Sigmoid colon (tissue), 4 donors: Measurements from ENCODE around the gene MAP2.

ENCODE experiments used
- EP300 ChIP-seq, 4 donors: sonication (generic); formaldehyde crosslinking; IDR thresholded peaks; one replicate each; pipeline ENCODE4 v1.6.1; 2017; ENCODE audit warnings: antibody characterized with exemption in 4 of 4
- POLR2A ChIP-seq, 2 donors: fragments of 450-650 bp; IDR thresholded peaks; one replicate each; pipeline ENCODE4 v1.6.1; 2016; ENCODE audit warnings: antibody characterized with exemption in 2 of 2, mild to moderate bottlenecking in 2 of 2, moderate library complexity in 2 of 2
- POLR2AphosphoS5 ChIP-seq, 4 donors: sonication (generic); formaldehyde crosslinking; IDR thresholded peaks; one replicate each; pipeline ENCODE4 v1.6.1; 2017; ENCODE audit warnings: antibody characterized with exemption in 4 of 4
- TF ChIP-seq, protein P1 (sequence below), 4 experiments: fragments of 450-650 bp in 3 of 4; fragments of 200-600 bp in 1 of 4; IDR thresholded peaks; one replicate each; pipeline ENCODE4 v1.5.1; 2016 to 2019; ENCODE audit warnings: antibody characterized with exemption in 4 of 4, mild to moderate bottlenecking in 3 of 4, moderate library complexity in 2 of 4

DNA sequence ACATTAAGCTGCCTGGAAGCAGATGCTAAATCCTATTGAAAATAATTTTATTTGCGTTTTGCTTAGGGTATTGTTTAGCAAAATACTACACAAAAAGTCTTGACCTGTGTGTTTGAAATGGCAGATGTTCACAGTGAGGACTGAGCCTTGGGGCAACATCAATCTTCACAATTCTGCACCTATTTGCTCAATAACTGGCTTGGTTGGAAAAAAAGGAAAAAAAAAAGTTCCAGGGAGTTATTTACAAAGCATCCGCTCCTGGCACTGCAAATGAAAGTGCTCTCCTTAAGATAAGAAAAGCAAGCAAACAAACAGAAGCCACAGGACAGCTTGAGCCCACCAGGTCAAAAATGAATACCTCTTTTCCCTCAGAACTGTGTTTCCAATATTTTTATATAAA lies 77.7 kb downstream of the MAP2 start:
- TF ChIP-seq, protein P1, sequence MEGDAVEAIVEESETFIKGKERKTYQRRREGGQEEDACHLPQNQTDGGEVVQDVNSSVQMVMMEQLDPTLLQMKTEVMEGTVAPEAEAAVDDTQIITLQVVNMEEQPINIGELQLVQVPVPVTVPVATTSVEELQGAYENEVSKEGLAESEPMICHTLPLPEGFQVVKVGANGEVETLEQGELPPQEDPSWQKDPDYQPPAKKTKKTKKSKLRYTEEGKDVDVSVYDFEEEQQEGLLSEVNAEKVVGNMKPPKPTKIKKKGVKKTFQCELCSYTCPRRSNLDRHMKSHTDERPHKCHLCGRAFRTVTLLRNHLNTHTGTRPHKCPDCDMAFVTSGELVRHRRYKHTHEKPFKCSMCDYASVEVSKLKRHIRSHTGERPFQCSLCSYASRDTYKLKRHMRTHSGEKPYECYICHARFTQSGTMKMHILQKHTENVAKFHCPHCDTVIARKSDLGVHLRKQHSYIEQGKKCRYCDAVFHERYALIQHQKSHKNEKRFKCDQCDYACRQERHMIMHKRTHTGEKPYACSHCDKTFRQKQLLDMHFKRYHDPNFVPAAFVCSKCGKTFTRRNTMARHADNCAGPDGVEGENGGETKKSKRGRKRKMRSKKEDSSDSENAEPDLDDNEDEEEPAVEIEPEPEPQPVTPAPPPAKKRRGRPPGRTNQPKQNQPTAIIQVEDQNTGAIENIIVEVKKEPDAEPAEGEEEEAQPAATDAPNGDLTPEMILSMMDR (IDR thresholded peaks at IDR 0.05): no peak
- no peak for TF ChIP-seq POLR2A (IDR thresholded peaks at IDR 0.05)
- TF ChIP-seq POLR2AphosphoS5 (IDR thresholded peaks at IDR 0.05): no peak
- no peak for TF ChIP-seq EP300 (IDR thresholded peaks at IDR 0.05)
